C1 segment of cervical spinal cord (tissue), 14 donors: ENCODE results near the gene PSMD1.
A peak's percentile ranks its signal among the peaks of the same experiment; 100 is the strongest.
"Not testable (repeated sequence)": the region's sequence is repeated elsewhere in the genome, so short reads cannot be mapped to it uniquely, and the experiment has no call there.

Experiments used
- DNase-seq, 14 donors: peaks; one replicate each; lab custom pipeline; 2025; lab: John Stamatoyannopoulos, UW

PSMD1 gene

GRCh38 chr2:231052494-231053451, 3.9 kb upstream of the PSMD1 start:
- peak in 13 of 14 donors; percentile 38 to 84 (median 75) for DNase-seq

- no peak for DNase-seq
Observed at GRCh38 chr2:231053846-231054245, 2.8 kb upstream of the PSMD1 start.

DNA sequence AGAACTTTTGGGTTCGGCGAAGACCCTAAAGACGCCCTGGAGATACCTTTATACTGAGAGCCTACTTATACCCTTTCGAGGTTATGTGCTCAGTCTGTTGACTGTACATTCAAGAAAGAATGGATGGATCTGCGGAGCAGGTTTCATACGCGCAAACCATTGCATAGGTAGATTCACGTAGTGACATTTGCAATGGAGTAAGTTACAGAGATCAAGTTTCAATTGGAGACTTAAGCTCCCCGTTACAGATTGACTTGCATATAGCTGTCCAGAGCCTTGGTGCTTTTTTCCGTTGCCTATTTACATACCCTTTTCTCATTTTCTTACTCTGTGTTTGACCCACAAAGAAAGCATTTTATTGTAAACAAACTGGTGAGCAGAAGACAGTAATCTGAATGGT, 923 bp downstream of the PSMD1 start:
- DNase-seq, result no peak

GRCh38 chr2:231058761-231059550, 2.3 kb downstream of the PSMD1 start:
- DNase-seq, result no peak

DNA sequence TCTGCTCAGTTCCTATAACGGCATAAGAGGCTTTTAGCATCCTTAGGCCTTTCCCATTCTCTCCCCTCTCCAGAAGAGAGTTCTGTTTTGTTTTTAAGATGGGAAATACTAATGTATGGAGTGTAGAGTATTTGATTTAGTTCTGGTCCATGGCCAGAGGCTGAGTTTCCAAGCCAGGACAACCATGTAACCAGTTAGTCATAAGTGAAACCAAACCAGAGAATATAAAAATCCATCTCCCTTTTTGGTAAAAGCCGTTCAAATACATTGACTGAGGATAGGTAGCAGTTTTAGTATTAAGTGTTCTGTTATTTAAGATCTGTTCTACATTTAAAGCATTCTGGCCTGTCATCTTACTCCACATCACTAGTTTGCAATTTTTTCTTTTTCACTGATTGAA, 3.1 kb downstream of the PSMD1 start:
- DNase-seq, result no peak

DNA sequence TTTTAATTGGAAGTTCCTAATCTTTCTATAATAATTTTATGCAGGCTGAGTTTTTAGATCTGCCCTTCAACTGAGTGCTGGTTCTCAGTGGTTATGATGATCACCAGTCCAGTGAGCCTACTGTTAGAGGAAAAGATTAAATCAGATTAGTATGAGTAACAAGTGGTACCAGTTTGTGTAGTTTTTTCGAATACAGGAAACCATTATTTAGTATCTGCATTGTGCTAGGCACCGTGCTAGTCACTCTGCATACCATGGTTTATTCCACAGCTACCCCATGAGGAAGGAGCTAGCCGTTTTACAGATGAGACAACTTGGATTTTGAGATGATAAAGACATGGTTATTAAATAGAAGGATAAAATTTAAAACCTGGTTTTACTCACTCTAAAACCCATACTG, 6.1 kb downstream of the PSMD1 start:
- DNase-seq, result no peak

- DNase-seq, result no peak
Observed at GRCh38 chr2:231063347-231063746, 6.7 kb downstream of the PSMD1 start.

DNA sequence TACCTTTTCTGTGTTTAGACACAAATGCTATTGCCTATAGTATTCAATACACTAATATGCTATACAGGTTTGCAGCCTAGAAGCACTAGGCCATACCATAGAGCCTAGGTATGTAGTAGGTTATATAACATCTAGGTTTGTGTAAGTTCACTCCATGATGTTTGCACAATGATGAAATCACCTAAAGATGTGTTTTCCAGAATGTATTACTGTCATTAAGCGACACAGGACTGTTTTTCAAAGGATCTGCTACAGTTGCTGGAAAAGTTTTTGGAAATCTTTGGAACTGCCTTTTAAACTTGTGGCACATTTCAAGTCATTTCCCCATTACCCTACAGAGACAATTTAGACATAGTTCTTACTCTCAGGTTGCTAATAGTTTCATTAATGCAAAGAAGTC, 9.3 kb downstream of the PSMD1 start:
- DNase-seq, result no peak

DNA sequence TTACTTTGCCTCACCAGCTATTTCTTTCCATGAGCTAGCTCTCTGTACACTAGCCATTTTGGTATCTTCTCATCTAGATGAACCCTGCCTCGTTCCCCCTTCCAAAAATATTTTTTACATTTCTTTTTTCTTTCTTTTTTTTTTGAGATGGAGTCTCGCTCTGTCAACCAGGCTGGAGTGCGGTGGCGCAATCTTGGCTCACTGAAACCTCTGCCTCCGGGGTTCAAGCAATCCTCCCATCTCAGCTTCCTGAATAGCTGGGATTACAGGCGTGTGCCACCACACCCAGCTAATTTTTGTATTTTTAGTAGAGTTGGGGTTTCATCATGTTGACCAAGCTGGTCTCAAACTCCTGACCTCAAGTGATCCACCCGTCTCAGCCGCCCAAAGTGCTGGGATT, 10.9 kb downstream of the PSMD1 start:
- not testable (repeated sequence) for DNase-seq

DNA sequence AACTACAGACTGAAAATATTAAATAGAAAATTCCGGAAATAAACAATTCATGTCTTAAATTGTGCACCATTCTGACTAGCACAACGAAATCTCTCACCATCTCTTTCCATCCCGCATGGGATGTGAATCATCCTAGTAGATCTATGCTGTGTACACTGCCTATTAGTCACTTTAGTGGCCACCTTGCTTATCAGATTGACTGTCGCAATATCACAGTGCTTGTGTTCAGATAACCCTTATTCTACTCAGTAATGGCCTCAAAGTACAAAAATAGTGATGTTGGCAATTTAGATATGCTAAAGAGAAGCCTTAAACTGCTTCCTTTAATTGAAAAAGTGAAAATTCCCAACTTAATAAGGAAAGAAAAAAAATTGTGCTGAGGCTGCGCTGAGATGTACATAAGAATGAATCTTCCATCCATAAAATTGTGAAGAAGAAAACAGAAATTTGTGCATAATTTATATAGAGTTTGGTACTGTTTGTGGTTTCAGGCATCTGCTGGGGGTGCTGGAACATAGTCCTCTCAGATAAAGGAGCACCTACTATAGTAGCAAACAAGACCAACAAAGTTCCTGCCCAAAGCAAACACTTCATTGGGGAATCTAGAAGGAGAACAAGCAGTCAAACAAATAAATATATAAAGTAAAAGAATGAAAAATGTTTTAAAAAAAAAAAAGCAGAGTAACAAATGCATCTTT, 12.0 kb downstream of the PSMD1 start:
- DNase-seq, result no peak

DNA sequence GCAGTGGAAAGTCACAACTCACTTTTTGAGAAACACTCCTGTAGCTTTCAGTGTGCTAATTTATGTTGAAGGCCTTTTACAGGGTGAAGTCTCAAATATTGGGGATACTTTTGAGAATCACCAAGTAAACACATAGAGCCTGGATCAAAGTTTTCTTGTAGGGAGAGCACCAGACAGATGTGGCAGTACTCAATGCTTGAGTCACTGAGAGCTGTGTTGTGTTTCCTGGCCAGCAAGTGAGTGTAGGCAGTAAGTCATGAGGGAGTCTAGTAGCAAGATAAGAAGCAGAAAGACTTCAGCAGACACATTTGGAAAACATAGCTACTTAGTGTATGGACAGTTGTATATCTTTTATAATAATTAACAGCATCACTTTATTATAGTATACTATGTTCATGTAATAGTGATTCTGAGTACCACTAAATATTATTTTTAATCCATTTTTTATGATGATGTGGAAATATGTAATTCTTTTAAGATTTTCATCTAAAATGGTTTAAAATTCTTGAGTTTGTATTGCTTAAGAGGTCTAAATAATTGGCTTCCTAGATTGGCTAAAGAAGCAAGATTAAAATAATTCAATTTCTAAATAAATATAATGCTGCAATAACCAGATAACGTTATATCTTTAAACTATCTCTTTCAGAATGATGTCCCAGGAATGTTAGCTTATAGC, 12.8 kb downstream of the PSMD1 start:
- no peak for DNase-seq

GRCh38 chr2:231084565-231084964, 27.9 kb downstream of the PSMD1 start:
- DNase-seq, result no peak

DNA sequence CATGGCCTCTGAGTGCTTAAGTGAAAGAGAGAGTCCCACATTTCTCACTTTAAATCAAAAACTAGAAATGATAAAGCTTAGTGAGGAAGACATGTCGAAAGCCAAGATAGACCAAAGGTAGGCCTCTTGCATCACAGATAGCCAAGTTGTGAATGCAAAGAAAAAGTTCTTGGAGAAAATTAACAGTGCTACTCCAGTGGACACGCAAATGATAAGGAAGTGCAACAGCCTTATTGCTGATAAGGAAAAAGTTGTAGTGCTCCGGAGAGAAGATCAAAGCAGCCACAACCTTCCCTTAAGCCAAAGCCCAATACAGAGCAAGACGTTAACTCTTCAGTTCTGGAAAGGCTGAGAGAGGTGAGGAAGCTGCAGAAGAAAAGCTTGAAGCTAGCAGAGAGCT, 32.1 kb downstream of the PSMD1 start:
- DNase-seq, result no peak

DNA sequence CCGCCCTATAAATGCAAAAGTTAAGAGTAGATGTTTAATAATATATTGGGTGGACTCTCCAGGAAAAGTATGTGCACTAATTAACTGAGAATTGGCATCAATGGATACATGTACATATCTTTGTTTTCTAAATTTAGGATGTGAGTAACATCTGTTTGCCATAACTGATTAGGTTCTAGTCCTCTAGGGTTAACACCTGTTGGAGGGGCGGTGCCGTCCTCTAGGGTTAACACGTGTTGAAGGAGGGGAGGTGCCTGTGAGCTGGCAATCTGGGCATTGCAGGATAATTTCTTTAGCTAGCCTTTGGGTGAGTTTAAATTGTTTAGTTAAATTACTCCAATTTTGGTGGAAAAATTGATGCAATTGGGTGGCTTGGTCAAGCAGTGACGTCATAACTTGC, 37.3 kb downstream of the PSMD1 start:
- DNase-seq, result no peak

DNA sequence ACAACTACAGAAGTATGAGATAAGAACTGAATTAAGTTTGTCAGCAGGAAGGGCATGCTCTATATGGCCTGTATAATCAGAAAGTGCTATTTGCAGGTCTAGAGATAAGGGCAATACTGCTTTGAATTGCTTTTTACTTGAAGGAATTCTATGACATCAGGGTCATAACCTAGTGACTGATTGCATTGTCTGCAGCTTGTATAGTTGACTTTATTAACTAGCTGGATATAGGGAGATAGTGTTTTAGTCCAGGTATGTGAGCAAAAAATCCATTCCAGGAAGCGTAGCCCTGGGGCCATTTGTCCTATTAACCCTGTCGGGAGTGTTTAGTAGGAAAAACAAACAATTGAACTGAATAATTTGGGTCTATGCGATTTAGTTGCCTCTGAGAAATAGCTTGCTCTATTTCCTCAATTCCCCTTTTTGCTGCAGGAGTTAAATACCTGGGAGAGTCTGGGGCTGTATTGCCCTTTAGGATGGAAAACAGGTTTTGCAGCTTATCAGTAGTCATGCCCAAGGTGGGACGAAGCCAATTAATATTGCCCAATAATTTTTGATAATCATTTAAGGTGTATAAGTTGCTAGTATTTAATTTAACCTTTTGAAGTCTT, 38.2 kb downstream of the PSMD1 start:
- DNase-seq, result no peak

GRCh38 chr2:231099918-231100317, 43.3 kb downstream of the PSMD1 start:
- no peak for DNase-seq

- not testable (repeated sequence) for DNase-seq
Observed at GRCh38 chr2:231100321-231100720, 43.7 kb downstream of the PSMD1 start.

DNA sequence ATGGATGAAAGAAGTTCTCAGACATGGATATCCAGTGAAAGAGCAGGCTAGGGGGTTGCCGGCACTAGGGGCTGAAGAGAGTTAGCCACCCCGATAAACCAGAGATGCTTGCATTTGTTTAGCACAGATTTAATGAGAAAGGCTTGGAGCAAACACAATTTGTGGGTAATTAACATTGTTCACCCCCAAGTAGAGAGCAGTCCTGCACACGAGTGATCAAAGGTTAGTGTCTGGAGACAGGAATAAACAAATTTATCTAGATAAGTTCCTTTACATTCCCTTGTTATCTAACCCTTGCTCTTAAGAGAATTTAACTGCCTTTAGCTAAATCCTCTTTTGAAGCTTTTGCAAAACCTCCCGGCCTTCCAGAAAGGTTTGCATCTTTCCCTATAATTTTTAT, 44.3 kb downstream of the PSMD1 start:
- DNase-seq, result no peak

DNA sequence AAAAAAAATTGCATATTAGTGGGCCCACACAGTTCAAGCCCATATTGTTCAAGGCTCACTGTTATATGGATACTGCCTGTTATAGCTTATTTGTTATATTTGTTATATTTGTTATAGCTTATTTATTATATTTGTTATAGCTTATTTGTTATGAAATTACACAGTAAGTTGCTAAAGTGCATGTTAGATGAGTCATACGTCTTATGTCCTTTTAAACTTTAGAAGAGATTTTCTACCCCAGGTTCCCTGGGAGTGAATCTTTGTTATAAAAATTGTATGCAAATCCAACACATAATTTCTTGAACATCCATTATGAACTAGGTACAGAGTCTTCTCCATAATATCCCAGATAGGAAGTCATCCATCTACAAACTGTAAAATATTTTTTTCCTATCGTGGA, 46.1 kb downstream of the PSMD1 start:
- DNase-seq, result no peak

GRCh38 chr2:231104115-231104713, 47.5 kb downstream of the PSMD1 start:
- peak in 9 of 14 donors; percentile 3 to 23 (median 5) for DNase-seq

DNA sequence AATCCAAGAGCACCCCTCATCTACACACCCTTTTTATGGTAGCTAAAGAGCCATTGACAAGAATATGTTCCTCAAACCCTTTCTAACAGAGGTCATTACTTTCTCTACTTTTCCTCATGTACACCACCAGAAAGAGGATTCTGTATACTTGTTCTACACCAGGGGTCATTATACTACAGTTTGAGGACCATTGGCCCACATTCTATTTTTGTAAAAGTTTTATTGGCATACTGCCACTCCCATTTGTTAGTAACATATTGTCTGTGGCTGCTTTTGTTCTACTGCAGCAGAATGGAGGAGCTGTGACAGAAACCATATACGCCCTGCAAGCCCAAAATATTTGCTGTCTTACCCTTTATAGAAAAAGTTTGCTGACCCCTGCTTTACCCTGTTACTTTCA, 53.9 kb downstream of the PSMD1 start:
- no peak for DNase-seq
